Nephron (organoid): ENCODE results near the gene HMHB1.

Experiments used
- H3K27ac Mint-ChIP-seq, 3 experiments: 2 replicates each; pipeline ENCODE4 v1.8.0; 2020; ENCODE audit warnings: mixed read lengths in 3 of 3, mild to moderate bottlenecking in 2 of 3, moderate library complexity in 1 of 3
- H3K27me3 Mint-ChIP-seq: 2 replicates; pipeline ENCODE4 v1.8.0; 2021; ENCODE audit warnings: low read depth, mild to moderate bottlenecking, moderate library complexity, mixed read lengths
- H3K36me3 Mint-ChIP-seq: 2 replicates; pipeline ENCODE4 v1.8.0; 2020; ENCODE audit warnings: low read depth, mixed read lengths
- H3K4me1 Mint-ChIP-seq: 2 replicates; pipeline ENCODE4 v1.8.0; 2020; ENCODE audit warnings: mixed read lengths
- H3K4me3 Mint-ChIP-seq, 3 experiments: 2 replicates each; pipeline ENCODE4 v1.8.0; 2020; ENCODE audit warnings: mild to moderate bottlenecking in 3 of 3, mixed read lengths in 3 of 3, moderate library complexity in 2 of 3
- H3K9me3 Mint-ChIP-seq: 2 replicates; pipeline ENCODE4 v1.8.0; 2020; ENCODE audit warnings: mixed read lengths
- CTCF ChIP-seq, 3 experiments: fragments of 200-600 bp; sonication (generic); IDR thresholded peaks; one replicate each; pipeline ENCODE4 v1.5.0; 2021; ENCODE audit warnings: antibody characterized with exemption in 3 of 3; ENCODE audit not compliant: unreplicated experiment in 3 of 3

HMHB1 gene

GRCh38 chr5:143781993-143782520 is 29.9 kb upstream of the HMHB1 start:
- no peaks in the 10 kb centered on the region for H3K27me3 Mint-ChIP-seq
- H3K4me1 Mint-ChIP-seq = peaks cover 5% of the 10 kb centered on the region
- peaks cover 9% of the 10 kb centered on the region for H3K9me3 Mint-ChIP-seq
- H3K4me3 Mint-ChIP-seq = no peak overlapping the region
- no peak overlapping the region for H3K27ac Mint-ChIP-seq
- TF ChIP-seq CTCF (IDR thresholded peaks at IDR 0.05; ENCODE audit: unreplicated experiment in 3 of 3) = no peak
- H3K36me3 Mint-ChIP-seq = no peaks in the 10 kb centered on the region

- Mint-ChIP-seq H3K36me3 (no peaks in the 10 kb centered on the region), H3K4me3 (no peak overlapping the region), H3K27me3 (no peaks in the 10 kb centered on the region), H3K27ac (no peak overlapping the region), H3K9me3 (peaks cover 6% of the 10 kb centered on the region), H3K4me1 (peaks cover 5% of the 10 kb centered on the region)
- TF ChIP-seq CTCF (IDR thresholded peaks at IDR 0.05; ENCODE audit: unreplicated experiment in 3 of 3) = no peak
Measured at GRCh38 chr5:143782588-143783386, 29.2 kb upstream of the HMHB1 start.

- no peak for TF ChIP-seq CTCF (IDR thresholded peaks at IDR 0.05; ENCODE audit: unreplicated experiment in 3 of 3)
- Mint-ChIP-seq H3K4me1 (peaks cover 17% of the 10 kb centered on the region), H3K4me3 (no peak overlapping the region), H3K36me3 (no peaks in the 10 kb centered on the region), H3K27me3 (no peaks in the 10 kb centered on the region), H3K27ac (no peak overlapping the region), H3K9me3 (peaks cover 3% of the 10 kb centered on the region)
Measured at GRCh38 chr5:143788401-143788800, 23.6 kb upstream of the HMHB1 start.

- Mint-ChIP-seq H3K27ac (no peak overlapping the region), H3K4me3 (no peak overlapping the region), H3K4me1 (peaks cover 17% of the 10 kb centered on the region), H3K9me3 (no peaks in the 10 kb centered on the region), H3K36me3 (no peaks in the 10 kb centered on the region), H3K27me3 (peaks cover 7% of the 10 kb centered on the region)
- no peak for TF ChIP-seq CTCF (IDR thresholded peaks at IDR 0.05; ENCODE audit: unreplicated experiment in 3 of 3)
Measured at GRCh38 chr5:143790457-143791112, 21.4 kb upstream of the HMHB1 start.

- H3K27me3 Mint-ChIP-seq = peaks cover 7% of the 10 kb centered on the region
- H3K36me3 Mint-ChIP-seq = no peaks in the 10 kb centered on the region
- H3K27ac Mint-ChIP-seq = peak overlapping the region in 2 of 3 experiments; percentile 23 to 35
- H3K4me1 Mint-ChIP-seq = peaks cover 17% of the 10 kb centered on the region
- H3K4me3 Mint-ChIP-seq = no peak overlapping the region
- no peak for TF ChIP-seq CTCF (IDR thresholded peaks at IDR 0.05; ENCODE audit: unreplicated experiment in 3 of 3)
- H3K9me3 Mint-ChIP-seq = no peaks in the 10 kb centered on the region
Measured at GRCh38 chr5:143791848-143792731, 19.9 kb upstream of the HMHB1 start.
